Epithelial cell of proximal tubule (primary cell): Measurements from ENCODE around the gene GOLGA3. TPM values are rescaled to one million over a fixed set of nuclear protein-coding genes. Genes with fewer than 3 reads are reported as not detected.
A peak's percentile ranks its signal among the peaks of the same experiment; 100 is the strongest.
"Not testable (repeated sequence)": the region's sequence is repeated elsewhere in the genome, so short reads cannot be mapped to it uniquely, and the experiment has no call there.

Source experiments
- DNase-seq: peaks from one replicate; pipeline ENCODE4 v3.0.0-alpha.2; 2011; ENCODE audit warnings: low read depth
- H3K4me3 ChIP-seq: 2 replicates; pipeline ENCODE4 v1.5.1; 2011; ENCODE audit warnings: low read depth, mild to moderate bottlenecking, low read length
- CTCF ChIP-seq: conservative IDR thresholded peaks from 2 replicates; pipeline ENCODE4 v1.5.1; 2012; ENCODE audit warnings: low read depth, mild to moderate bottlenecking, low read length
- total RNA-seq: library from RNA; depleted of rRNA; stranded (reverse); fragments of >200 nt; gene quantifications from 2 replicates; pipeline ENCODE4 v1.2.3, GENCODE V29; 2015

Gene GOLGA3
- total RNA-seq, 1 donor from 2014 or later = 46.0 TPM

- no peak overlapping the region for H3K4me3 ChIP-seq
- TF ChIP-seq CTCF = no peak
- DNase-seq = no peak
These were observed 62.1 kb downstream of the GOLGA3 start for GRCh38 chr12:132766380-132767085.

GRCh38 chr12:132765361-132765760 is 63.3 kb downstream of the GOLGA3 start:
- no peak overlapping the region for H3K4me3 ChIP-seq
- DNase-seq = no peak
- no peak for TF ChIP-seq CTCF

DNA sequence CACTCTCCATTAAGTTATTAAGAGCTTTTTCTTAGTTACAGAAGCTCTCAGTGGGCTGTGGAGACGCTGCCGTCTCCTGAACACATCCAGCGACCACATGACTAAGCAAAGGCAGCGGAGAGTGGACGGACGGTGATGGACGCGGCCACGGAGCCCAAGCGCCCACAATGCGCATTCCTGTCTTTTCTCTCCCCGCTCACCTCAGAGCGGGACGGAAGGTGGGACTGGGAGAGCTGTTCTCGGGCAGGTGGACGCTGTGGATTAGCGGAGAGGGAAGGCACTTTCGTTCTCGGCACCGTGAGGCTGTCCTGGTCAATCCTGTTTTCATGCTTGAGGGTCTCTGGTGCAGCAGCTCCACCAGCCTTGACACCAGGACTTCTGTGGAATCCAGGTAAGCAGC is 64.4 kb downstream of the GOLGA3 start:
- no peak for DNase-seq
- H3K4me3 ChIP-seq = no peak overlapping the region
- TF ChIP-seq CTCF = no peak

- peak overlapping the region; percentile 77 for H3K4me3 ChIP-seq
- TF ChIP-seq CTCF = no peak
- DNase-seq = peak; percentile 19
These were observed 66.6 kb downstream of the GOLGA3 start for GRCh38 chr12:132761921-132762583.

DNA sequence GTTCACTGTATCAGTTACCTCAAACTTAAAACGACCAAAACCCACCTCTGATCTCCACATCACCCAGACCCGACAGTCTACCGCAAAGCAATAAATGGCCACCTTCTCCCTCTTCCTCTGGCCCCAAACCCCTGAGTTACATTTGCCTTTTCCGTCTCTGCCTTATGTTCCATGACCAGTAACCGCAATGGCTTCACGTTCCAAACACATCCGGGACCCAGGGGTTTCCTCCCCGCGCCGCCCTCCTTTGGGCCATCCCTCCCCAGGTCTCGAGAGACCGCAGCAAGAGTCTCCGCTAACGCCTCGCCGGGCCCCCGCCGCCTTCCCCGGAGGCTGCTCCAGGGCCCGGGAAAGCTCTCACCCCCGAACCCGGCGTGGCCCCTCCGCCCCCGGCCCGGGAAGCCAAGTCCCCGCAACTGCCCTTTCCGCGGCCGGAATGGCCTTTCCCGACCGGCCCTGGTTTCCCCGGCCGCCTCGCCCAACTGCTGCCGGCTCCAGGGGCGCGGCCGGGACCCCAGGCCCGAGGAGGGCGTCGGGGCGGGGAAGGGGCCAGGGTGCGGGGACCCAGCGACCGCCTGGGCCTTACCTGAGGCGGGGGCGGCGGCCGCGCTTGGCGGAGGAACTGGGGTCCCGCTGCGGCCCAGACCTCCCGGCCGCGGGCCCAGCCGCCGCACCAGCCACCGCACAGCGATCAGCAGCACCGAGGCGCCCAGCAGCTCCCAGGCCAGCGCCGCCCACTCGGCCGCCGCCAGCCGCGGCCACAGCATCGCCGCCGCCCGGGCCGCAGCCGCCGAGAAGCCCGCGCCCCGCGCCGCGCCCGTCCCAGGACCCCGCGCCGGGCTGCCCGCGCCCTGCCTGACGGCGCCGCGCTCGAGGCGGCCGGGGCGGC is 67.4 kb downstream of the GOLGA3 start, which contains the start of gene ANKLE2:
TSS of gene ANKLE2 (minus strand) at position 801 of the 889 bp plus-strand sequence. CDS start at position 767, 34 bp downstream.
- no peak for DNase-seq
- no peak for TF ChIP-seq CTCF
- H3K4me3 ChIP-seq = peak within 1 kb of the TSS; percentile 83

DNA sequence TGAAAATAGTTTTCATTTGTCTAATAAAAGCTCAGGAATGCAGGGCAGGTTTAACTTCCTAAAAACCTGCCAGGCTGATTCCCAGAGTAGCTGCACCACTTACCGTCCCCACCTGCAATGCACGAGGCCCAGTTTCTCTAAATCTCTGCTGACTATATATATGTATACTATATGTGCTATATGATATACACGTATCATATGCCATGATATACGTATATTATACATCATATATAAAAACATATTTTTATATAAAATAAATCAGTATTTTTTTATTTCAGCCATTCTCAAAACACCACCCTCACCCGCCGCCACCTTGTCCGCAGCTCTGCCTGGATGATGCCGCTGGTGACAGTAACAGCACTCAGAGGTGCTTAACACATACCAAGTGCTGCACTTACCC is 69.3 kb downstream of the GOLGA3 start:
- H3K4me3 ChIP-seq = no peak overlapping the region
- TF ChIP-seq CTCF = no peak
- no peak for DNase-seq

DNA sequence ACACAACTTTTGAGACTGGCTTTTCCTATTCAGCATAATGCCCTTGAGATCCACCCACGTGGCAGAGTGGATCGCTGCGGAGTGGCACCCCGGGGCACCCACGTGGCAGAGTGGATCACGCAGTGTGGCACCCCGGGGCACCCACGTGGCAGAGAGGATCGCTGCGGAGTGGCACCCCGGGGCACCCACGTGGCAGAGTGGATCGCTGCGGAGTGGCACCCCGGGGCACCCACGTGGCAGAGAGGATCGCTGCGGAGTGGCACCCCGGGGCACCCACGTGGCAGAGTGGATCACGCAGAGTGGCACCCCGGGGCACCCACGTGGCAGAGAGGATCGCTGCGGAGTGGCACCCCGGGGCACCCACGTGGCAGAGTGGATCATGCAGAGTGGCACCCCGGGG is 69.8 kb downstream of the GOLGA3 start:
- DNase-seq, H3K4me3 ChIP-seq: not testable (repeated sequence)
